Endothelial cell (in vitro differentiated cells): ENCODE measurements around the gene TMEM187. TPM values are rescaled to one million over a fixed set of nuclear protein-coding genes. Genes with fewer than 3 reads are reported as not detected.

ENCODE experiments used
- DNase-seq: peaks from one replicate; pipeline ENCODE4 v3.0.0; 2021; ENCODE audit warnings: low spot score
- H3K27ac Mint-ChIP-seq: one replicate; pipeline ENCODE4 v1.8.0; 2021; ENCODE audit warnings: mixed read lengths, inconsistent platforms; ENCODE audit not compliant: unreplicated experiment
- H3K27me3 Mint-ChIP-seq: one replicate; pipeline ENCODE4 v1.8.0; 2021; ENCODE audit warnings: mild to moderate bottlenecking, moderate library complexity, mixed read lengths, inconsistent platforms; ENCODE audit not compliant: unreplicated experiment
- H3K36me3 Mint-ChIP-seq: one replicate; pipeline ENCODE4 v1.8.0; 2021; ENCODE audit warnings: mild to moderate bottlenecking, low read depth, mixed read lengths, inconsistent platforms; ENCODE audit not compliant: unreplicated experiment
- H3K4me1 Mint-ChIP-seq: one replicate; pipeline ENCODE4 v1.8.0; 2021; ENCODE audit warnings: mild to moderate bottlenecking, mixed read lengths, inconsistent platforms; ENCODE audit not compliant: unreplicated experiment
- H3K4me3 Mint-ChIP-seq: one replicate; pipeline ENCODE4 v1.8.0; 2021; ENCODE audit warnings: mild to moderate bottlenecking, mixed read lengths, inconsistent platforms; ENCODE audit not compliant: unreplicated experiment
- H3K9me3 Mint-ChIP-seq: one replicate; pipeline ENCODE4 v1.8.0; 2021; ENCODE audit warnings: mixed read lengths, inconsistent platforms; ENCODE audit not compliant: unreplicated experiment
- total RNA-seq: library from RNA; stranded (reverse); fragmentation: NEBNext Ultra II Directional; extraction: Animal tissue kit (Norgen Biotek cat#: 25700); gene quantifications from one replicate; pipeline ENCODE4 v1.2.1, GENCODE V29; 2021; ENCODE audit not compliant: unreplicated experiment
- TF ChIP-seq, protein P1 (sequence below): fragments of 200-600 bp; sonication (generic); IDR thresholded peaks from one replicate; pipeline ENCODE4 v1.5.0; 2021; ENCODE audit warnings: antibody characterized with exemption; ENCODE audit not compliant: unreplicated experiment

Gene TMEM187
- total RNA-seq, 1 donor from 2014 or later, result 12.0 TPM

DNA sequence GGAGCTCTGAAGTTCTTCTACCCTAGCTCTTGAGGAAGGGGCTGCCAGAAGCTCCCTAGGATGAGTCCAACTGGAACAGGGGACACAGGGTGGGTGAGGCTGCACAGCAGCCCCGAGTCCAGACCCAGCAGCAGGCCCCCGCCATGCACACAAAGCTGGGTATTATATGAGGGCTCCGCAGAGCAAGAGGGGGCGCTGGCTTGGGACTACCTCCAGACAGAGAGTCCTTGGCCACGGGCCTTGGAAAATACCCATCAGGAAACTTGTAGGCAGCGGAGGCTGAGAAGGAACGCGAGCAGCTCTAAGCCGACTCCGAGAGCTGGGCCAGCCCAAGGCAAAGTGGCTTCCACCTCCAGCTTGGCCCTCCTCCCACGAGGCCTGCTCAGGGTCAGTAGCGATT lies 9.0 kb upstream of the TMEM187 start:
- Mint-ChIP-seq H3K36me3 (peaks cover 7% of the 10 kb centered on the region), H3K4me1 (peaks cover 14% of the 10 kb centered on the region), H3K27ac (no peak overlapping the region), H3K4me3 (no peak overlapping the region), H3K27me3 (peaks cover 6% of the 10 kb centered on the region), H3K9me3 (no peaks in the 10 kb centered on the region)
- DNase-seq, result no peak
- TF ChIP-seq, protein P1, sequence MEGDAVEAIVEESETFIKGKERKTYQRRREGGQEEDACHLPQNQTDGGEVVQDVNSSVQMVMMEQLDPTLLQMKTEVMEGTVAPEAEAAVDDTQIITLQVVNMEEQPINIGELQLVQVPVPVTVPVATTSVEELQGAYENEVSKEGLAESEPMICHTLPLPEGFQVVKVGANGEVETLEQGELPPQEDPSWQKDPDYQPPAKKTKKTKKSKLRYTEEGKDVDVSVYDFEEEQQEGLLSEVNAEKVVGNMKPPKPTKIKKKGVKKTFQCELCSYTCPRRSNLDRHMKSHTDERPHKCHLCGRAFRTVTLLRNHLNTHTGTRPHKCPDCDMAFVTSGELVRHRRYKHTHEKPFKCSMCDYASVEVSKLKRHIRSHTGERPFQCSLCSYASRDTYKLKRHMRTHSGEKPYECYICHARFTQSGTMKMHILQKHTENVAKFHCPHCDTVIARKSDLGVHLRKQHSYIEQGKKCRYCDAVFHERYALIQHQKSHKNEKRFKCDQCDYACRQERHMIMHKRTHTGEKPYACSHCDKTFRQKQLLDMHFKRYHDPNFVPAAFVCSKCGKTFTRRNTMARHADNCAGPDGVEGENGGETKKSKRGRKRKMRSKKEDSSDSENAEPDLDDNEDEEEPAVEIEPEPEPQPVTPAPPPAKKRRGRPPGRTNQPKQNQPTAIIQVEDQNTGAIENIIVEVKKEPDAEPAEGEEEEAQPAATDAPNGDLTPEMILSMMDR, result no peak

DNA sequence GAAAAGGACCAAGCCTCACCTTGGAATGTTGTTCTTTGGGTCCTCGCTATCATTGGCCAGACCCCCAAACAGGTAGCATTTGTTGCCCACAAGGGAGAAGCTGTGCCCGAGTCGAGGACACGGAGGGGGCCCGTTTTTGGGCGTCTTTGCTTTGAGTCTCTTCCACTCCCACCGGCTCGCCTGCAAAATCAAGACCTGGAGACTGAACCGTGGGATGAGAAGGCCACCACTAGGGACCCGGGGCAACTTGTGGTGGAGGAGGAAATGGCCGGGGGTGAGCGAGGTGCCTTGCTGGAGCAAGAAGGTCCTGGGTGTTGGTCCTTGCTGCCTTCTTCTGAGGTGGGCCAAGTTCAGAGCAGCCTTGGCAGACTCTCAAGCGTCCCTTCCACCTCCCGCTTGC lies 8.4 kb upstream of the TMEM187 start:
- no peak for DNase-seq
- Mint-ChIP-seq H3K4me1 (peaks cover 14% of the 10 kb centered on the region), H3K36me3 (peaks cover 7% of the 10 kb centered on the region), H3K4me3 (no peak overlapping the region), H3K27me3 (peaks cover 6% of the 10 kb centered on the region), H3K27ac (no peak overlapping the region), H3K9me3 (no peaks in the 10 kb centered on the region)
- TF ChIP-seq, protein P1, result no peak

DNA sequence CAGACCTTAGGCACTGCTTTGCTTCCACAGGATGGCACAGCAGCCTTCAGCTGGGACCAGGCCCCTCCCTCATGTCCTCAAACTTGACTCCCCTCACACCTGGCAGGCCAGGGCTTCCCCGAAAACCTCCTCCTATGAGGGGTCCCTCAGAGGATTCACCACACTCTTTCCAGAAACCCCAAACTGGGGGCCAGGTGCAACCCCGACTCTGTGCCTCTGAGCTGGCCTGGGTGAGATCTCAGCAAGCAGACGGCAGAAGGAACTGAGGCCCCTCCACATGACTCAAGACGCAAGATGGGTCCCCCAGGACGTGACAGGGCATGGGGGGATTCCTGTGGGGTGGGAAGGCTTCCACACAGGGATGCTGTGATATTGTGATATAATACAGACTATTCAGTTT lies 7.1 kb upstream of the TMEM187 start:
- peaks cover 7% of the 10 kb centered on the region for H3K36me3 Mint-ChIP-seq
- no peak overlapping the region for H3K4me3 Mint-ChIP-seq
- peaks cover 14% of the 10 kb centered on the region for H3K4me1 Mint-ChIP-seq
- H3K27me3 Mint-ChIP-seq, result peaks cover 9% of the 10 kb centered on the region
- no peaks in the 10 kb centered on the region for H3K9me3 Mint-ChIP-seq
- TF ChIP-seq, protein P1, result no peak
- no peak for DNase-seq
- H3K27ac Mint-ChIP-seq, result no peak overlapping the region

DNA sequence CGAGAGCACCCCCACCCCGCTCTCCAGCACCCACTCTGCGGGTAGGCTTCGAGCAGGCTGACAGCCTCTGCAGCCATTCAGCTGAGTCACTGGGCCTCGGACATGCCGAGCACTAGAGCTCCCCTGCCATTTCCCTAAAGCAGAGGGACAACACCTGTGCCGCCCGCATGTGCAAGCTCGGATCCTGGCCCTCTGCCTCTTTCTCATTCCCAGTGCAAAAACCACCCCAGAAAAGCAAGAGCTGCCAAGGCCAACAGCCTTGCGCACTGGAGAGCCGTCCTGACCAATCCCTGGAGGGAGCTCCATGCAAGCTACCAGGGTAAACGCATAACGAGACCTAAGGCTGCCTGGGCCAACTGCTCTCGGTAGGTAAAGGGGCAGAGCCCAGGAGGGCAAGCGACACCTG lies 6.3 kb upstream of the TMEM187 start:
- peaks cover 3% of the 10 kb centered on the region for H3K36me3 Mint-ChIP-seq
- no peak for DNase-seq
- H3K9me3 Mint-ChIP-seq, result no peaks in the 10 kb centered on the region
- peaks cover 14% of the 10 kb centered on the region for H3K4me1 Mint-ChIP-seq
- no peak overlapping the region for H3K27ac Mint-ChIP-seq
- H3K4me3 Mint-ChIP-seq, result no peak overlapping the region
- peaks cover 9% of the 10 kb centered on the region for H3K27me3 Mint-ChIP-seq
- TF ChIP-seq, protein P1, result no peak

DNA sequence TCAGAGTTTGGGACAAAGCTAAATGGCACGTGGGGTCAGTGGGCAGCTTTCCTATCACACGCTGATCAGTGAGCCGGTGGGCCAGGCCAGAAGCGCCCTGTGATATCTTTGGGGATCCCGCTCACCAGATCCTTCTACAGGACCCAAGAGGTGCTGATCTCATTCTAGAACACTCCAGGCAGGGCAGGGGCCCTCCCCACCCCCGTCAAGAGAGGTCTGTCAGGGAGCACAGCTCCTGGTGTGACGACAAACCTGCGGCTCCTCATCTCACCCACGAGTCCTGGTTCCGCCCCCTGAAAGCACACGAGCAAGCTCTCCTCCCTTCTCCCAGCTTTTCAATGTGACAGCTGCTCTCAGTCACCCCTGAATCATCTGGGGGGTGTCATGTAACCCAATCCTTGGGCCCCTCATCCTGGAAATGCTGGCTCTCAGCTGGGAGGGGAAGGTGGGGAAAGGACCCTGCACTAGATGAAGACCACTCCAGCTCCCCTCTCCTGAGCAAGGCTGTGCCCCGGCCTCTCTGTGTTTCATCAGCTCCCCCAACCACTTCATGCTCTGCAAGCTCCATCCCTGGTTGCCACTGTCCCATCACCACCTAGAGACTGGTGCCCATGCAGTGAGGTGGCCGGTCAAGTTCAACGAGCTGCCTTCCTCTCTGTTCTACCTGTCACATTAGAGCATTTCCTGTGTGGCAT lies 5.6 kb upstream of the TMEM187 start:
- H3K4me1 Mint-ChIP-seq, result peaks cover 14% of the 10 kb centered on the region
- H3K27me3 Mint-ChIP-seq, result peaks cover 12% of the 10 kb centered on the region
- DNase-seq, result no peak
- peak overlapping the region; percentile 78 for H3K27ac Mint-ChIP-seq
- peaks cover 3% of the 10 kb centered on the region for H3K36me3 Mint-ChIP-seq
- TF ChIP-seq, protein P1, result no peak
- H3K9me3 Mint-ChIP-seq, result no peaks in the 10 kb centered on the region
- H3K4me3 Mint-ChIP-seq, result peak overlapping the region; percentile 83
